ENCODE results near the gene DNAH17.

GRCh38 chr17:78591263-78591671 lies 14.1 kb upstream of the DNAH17 start:
- no peak for TF ChIP-seq CTCF (IDR thresholded peaks at IDR 0.05)
- no peak for TF ChIP-seq POLR2A (IDR thresholded peaks at IDR 0.05)
- no peak for TF ChIP-seq EP300 (IDR thresholded peaks at IDR 0.05)
